Measurements from ENCODE around the gene CD209. TPM values are rescaled to one million over a fixed set of nuclear protein-coding genes. Genes with fewer than 3 reads are reported as not detected.
"Not testable (repeated sequence)": the region's sequence is repeated elsewhere in the genome, so short reads cannot be mapped to it uniquely, and the experiment has no call there.

Gene CD209, protein sequence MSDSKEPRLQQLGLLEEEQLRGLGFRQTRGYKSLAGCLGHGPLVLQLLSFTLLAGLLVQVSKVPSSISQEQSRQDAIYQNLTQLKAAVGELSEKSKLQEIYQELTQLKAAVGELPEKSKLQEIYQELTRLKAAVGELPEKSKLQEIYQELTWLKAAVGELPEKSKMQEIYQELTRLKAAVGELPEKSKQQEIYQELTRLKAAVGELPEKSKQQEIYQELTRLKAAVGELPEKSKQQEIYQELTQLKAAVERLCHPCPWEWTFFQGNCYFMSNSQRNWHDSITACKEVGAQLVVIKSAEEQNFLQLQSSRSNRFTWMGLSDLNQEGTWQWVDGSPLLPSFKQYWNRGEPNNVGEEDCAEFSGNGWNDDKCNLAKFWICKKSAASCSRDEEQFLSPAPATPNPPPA
- 7.5 TPM for total RNA-seq

DNA sequence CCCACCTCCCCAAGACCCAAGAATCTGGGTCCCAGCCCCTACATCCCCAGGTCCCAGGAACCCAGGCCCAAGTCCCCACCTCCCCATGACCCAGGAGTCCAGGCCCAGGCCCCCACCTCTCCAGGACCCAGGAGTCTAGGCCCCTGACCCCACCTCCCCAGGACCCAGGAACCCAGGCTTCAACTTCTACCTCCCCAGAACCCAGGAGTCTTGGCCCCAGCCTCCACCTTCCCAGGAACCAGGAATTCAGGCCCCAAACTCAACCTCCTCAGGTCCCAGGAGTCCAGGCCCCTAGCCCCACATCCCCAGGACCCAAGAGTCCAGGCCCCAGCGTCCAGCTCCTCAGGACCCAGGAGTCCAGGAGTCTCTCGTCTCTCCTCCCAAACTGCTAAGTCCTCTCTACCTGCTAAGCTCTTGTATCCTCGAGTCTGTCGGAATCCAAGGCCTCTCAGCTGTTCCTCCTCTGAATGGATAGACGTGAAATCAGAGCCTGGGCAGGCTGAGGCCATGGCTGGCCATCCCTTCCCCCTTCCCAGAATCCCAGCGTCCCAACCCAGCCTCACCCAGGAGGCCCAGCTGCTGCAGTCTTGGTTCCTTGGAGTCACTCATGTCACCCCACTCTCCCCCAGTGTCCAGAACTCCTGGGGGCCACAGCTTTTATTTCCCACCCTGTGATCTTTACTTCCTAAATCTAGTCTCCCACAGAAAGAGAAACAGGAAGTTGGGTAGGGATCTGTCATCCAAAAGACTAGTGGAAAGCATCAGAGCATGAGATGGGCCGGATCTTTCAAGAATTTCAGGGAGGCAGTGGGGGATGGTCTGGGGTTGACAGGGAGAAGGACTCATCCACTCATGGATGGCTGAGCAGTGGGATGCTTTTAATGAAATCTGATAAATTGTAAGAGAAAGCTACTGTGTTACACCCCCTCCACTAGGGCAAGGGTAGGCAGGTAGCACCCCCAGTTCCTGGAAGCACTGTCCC, at the start of gene CD209:
CD209 (minus strand) TSS at position 632 of the 982 bp plus-strand sequence; CDS start at position 609, 23 bp downstream.
- no peak for DNase-seq (ENCODE audit: low spot score)

DNA sequence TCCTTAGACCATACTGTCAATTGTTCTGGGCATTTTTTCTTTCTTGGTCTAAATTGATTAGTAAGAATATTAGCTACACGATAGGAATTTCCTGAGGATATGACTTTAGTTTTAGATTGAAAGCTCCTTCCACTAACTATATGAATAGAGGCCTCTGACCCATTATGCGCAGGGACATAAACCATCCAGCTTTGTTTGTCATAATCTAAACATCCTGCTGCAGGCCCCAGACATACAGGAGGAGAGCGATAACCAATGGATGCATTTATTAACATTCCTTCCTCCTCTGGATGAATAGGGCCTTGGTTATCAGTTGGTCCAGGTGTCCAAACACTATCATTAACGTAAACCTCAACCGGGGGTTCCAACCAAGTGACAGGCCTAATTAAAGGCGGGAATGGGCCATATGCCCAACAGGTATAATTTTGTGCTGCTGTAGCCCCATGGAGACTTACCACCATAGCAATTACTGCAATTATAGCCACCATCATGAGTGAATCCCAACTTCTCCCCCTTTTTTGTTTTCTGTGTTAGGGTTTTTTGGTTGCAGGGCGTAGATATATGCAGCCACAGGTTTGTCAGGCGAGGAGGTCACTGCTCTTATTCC, 48.3 kb upstream of the CD209 start:
- DNase-seq (ENCODE audit: low spot score) = no peak

DNA sequence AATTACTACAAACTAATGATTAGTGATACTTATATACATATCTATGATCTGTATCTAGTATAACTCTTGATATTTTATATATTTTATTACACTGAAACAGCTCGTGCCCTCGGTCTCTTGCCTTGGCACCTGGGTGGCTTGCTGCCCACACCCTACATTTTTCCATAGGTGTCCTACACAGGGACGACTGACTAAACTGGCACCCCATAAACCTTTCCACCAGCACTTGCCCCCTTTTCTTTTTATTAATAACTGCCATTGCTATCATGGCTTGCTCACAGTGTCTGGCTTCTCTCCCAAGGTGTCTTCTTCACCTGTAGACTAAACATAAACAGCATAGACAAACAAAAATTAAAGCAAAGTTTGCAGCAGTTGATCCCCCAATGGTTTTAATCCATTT, 46.2 kb upstream of the CD209 start:
- DNase-seq (ENCODE audit: low spot score) = no peak

DNA sequence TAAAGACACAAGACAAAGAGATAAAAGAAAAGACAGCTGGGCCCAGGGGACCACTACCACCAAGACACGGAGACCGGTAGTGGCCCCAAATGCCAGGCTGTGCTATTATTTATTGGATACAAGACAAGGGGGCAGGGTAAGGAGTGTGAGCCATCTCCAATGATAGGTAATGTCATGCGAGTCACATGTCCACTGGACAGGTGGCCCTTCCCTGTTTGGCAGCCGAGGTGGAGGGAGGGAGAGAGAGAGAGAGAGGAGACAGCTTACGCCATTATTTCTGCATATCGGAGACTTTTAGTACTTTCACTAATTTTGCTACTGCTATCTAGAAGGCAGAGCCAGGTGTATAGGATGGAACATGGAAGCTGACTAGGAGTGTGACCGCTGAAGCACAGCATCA, 45.4 kb upstream of the CD209 start:
- not testable (repeated sequence) for DNase-seq (ENCODE audit: low spot score)

DNA sequence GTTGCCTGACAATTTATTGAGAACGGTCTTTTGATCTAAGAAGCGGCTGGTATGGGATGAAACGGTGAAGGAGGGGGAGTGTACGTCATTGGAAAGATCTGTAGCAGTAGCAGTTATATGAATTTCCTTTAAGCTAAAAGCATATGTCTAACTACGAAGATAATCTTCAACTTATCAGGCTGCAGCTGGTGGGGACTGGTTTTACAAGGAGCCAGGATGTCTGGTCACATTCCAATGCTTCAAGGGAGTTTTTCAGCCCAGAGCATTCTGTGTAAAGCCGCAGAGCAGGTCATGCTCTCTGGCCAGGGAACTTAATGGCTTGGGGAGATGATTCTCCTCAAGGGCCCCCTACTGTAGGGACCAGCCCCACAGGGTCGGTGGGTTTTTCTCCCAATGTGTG, 44.9 kb upstream of the CD209 start:
- DNase-seq (ENCODE audit: low spot score) = no peak

DNA sequence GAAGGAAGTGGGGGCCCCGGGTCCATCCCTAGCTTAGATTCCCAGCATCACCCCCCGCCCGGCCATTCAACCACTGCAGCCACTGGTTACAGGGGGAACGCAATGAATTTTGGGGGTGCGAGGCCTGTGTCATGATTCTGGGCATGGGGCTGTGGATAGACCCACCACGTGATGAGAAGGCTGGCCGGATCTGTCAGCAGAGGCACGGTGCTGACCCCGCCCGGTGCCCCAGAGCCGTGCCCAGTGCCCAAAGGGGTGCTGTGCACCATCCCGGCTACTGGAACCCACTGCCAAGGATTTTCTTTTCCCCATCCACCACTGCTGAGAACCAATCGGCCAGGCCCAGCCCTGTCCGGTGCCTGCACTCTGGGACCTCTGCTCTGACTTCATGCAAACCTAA, 43.1 kb upstream of the CD209 start:
- DNase-seq (ENCODE audit: low spot score) = no peak

DNA sequence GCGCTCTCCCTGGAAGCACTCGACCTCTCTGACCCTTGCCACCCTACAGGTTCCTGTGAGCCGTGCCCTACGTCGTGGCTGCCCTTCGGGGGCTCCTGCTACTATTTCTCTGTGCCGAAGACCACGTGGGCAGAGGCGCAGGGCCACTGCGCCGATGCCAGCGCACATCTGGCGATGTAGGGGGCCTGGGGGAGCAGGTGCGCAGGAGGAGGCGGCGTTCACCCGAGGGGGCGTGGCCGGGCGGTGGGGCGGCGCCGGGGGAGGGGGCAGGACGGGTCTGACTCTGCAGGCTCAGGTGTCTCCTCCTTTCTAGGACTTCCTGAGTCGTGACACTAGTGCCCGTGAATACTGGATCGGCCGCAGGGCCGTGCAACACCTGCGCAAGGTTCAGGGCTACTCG, 42.1 kb upstream of the CD209 start:
- no peak for DNase-seq (ENCODE audit: low spot score)

DNA sequence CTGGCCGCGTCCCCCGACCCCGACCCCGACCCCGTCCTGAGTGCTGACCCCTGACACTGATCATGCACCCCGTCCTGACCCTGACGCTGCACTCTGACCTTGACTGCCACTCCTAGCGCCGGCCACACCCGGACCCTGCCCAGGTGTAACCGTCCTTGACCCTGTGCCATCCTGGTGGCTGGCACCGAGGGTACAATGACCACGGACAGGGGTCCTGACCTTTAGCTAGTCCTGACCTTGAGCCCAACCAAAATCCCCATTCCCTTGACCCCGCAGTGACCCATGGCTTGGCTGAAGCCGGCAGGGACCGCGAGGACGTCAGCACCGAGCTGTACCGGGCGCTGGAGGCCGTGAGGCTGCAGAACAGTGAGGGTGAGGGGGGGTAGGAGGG, 41.6 kb upstream of the CD209 start:
- no peak for DNase-seq (ENCODE audit: low spot score)

DNA sequence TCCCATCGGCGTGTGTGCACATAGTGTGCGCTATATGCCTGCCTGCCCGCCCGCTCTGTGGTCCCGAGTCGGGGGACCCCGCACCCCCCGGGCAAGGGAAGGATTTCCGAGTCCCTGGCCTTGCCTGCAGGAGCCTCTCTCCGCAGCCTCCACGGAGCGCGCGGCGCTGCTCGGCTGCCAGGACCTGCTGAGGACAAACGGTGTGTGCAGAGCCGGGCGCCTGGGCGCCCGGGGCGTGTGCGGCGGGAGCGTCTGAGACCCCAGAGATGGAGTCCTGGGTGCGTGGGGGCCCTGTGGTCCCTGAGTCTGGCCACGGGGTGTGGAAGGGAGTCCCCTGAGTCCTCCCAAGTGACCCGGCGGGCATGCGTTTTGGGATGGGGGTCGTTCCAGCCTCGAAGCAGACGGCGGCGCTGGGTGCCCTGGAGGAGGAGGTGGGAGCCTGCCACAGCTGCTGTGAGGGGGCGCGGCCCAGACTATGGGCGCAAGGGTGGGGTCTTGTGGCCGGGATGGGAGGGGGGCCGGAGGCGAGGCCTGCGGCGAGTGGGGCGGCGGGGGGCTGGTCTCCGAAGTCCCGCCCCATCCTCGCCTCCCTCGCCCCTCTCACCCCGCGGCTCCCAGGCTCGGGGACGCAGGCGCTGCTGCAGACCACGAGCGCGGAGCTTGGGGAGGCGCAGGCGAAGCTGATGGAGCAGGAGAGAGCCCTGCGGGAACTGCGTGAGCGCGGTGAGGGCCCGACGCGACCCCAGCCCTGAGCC, 41.0 kb upstream of the CD209 start:
- no peak for DNase-seq (ENCODE audit: low spot score)

DNA sequence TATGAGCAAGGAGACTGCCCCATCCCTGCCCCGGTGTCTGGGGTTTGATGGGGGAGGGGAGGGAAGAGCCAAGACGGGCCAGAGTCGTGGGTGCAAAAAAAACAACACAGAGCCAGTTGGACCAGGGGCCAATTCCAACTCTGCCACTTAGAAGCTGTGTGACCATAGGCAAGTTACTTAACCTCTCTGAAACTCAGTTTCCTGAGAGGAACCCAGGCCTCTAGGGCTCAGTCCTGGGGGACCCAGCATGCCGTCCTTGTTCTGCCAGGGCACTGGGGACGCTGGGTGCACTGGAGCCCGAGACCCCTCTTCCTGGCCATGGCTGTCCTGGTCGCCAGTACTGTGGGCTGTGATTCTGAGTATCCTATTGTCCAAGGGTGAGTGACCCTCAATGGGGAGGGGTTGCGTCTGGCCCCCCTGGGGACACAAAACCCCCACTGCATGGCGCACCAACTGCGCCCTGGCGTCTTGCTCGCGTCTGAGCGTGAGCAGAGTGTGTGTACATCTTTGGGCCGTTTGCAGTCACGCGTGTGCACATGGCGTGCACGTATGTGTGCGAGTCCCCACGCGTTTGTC, 40.4 kb upstream of the CD209 start:
- no peak for DNase-seq (ENCODE audit: low spot score)

DNA sequence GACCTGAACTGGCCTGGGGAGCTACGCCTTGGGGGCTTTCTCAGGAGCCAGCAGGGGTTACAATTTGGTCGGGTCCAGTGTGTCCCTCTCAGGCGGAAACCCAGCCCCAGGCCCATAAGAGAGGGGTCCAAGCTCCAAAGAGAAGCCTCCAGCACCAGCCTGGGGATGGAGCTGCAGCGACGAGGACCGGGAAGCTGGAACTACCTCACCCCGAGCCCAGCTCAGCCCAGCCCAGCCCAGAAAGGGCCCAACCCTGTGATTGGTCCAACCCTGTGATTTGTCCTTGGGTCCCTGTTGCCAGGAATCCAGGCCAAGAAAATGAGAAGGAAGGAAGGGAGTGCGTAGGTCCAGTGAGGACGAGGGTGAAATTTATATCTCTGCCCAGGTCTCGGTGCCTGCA, 39.8 kb upstream of the CD209 start:
- DNase-seq (ENCODE audit: low spot score) = no peak

DNA sequence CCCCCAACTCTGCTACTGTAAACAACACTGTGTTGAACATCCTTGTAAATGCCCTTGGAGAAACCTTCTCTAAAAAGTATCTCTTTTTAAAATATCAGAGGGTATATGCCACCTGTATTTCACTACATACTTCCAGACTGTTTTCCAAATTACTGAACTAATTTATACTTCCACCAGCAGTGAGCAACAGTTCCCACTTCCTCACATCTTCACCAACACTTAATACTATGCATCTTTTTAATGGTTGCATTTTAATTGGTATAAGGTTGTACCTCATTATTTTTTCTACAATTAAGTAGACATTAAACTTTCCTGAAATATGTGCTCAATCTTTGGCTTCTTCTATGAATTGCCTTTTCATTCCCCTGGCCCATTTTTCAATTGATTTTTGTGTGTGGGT, 37.5 kb upstream of the CD209 start:
- no peak for DNase-seq (ENCODE audit: low spot score)

DNA sequence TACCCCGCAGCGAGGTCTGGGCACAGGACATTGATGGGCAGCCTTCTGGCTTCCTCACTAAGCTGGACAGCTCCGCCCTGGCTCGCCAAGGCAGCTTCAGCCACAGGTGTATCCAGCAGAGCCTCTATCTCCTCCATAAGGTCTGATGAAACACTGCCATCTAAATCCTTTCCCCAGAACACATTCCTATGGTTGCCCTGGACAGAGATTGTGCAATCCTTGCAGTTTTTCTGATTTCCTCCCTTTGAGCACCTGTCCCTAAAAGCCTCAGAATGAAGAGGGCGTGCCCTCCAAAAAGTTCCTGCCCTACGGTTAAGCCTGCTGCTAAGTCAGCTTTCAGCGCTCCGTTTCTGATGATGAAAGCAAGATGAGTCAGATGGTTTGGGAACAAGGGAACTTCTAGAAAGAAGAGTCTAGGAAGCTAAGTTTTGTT, 36.7 kb upstream of the CD209 start:
- DNase-seq (ENCODE audit: low spot score) = no peak

DNA sequence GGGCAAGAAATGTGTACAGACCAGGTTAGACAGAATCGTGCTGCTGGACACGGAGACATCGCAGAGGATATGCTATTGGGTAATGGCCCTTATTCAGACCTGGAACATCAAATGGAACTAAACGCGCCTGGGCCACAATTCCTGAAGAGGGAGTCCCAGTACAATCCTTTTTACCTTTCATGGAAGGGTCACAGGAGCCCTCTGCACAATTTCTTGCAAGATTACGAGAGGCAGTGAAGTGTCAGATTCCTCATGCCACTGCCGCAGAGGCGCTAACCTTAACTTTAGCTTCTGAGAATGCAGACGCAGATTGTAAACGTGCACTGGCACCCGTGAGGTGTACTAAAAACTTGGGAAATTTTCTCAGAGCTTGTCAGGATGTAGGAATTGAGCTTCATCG, 33.8 kb upstream of the CD209 start:
- no peak for DNase-seq (ENCODE audit: low spot score)

DNA sequence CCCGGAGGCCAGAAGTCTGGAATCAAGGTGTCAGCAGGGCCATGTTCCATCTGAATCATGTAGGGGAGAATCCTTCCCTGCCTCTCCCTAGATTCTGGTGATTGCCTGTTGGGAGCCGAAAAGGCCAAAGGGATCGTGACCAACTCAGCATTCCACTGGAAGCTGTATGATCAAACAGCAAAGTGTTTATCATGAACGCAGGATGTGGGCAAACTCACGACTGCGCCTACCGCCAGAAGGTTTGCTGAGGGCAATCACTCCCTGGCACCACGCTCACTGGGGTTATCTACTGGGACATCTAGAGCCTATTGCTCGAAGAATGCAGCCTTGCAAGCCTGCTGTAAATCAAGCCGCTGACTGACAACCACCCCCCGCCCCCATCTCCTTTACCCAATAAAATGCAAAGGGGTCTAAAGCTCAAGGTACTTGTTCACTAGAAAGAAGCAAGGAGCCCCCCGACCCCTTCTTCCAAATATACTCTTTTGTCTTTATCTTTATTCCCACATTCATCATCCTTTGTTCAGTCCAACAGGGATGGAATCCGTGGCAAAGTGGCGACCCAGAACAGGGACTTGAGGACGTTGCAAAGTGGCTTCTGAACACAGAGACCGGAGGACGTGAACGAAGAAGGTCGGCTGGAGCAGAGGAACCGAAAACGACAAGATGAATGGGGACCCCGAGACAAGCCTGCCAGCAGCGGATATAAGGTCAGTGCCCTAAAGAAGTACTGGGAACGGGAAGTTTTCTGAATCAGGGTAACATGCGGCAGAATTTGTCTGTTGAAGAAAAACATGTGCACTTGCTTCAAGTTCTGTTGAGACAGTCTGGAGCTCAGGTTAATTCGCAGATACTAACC, 32.5 kb upstream of the CD209 start:
- DNase-seq (ENCODE audit: low spot score) = no peak

DNA sequence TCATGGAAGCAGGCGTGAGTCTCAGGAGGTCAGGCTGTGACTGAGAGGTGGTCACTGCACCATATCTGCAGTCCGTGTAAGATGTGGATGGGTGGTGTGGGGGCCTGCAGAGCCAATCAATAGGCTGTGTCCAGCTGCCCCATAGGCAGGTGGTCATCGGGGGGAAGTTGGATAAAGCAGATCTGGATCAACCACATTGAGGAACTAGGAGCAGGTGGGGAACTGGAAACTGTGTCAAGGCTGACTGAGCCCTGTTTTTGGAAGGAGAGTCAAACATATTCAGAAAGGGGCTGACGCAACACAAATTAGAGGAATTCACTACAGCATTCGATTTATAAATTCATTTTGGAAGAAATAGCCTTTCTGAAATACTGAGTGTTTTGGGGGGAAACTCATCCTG, 30.7 kb upstream of the CD209 start:
- DNase-seq (ENCODE audit: low spot score) = no peak

DNA sequence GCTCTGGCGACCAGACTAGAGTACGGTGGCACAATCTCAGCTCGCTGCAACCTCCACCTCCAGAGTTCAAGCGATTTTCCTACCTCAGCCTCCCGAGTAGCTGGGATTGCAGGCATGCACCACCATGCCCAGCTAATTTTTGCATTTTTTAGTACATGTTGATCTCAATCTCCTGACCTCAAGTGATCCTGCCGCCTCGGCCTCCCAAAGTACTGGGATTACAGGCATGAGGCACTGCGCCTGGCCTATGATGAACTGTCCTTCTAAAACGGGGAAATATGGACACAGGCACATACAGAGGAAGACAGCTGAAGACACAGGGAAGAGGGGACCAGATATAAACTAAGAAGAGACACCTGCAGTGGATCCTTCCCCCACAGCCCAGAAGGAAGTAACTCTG, 28.4 kb upstream of the CD209 start:
- DNase-seq (ENCODE audit: low spot score) = no peak

DNA sequence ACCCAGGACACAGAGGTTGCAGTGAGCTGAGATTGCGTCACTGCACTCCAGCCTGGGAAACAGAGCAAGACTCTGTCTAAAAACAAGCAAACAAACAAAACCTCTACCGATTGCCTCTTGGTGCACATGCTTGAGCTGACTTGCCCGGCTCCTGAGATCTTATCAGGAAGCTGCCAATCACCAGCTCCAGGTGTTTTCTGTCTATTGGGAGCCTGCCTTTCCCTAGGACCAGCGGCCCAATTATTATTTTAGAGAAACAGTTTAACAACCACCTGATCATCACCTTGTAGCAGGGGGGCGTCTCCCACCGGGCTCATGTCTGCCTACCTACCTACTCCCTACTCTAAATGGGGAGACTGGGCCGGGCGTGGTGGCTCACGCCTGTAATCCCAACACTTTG, 26.5 kb upstream of the CD209 start:
- no peak for DNase-seq (ENCODE audit: low spot score)

DNA sequence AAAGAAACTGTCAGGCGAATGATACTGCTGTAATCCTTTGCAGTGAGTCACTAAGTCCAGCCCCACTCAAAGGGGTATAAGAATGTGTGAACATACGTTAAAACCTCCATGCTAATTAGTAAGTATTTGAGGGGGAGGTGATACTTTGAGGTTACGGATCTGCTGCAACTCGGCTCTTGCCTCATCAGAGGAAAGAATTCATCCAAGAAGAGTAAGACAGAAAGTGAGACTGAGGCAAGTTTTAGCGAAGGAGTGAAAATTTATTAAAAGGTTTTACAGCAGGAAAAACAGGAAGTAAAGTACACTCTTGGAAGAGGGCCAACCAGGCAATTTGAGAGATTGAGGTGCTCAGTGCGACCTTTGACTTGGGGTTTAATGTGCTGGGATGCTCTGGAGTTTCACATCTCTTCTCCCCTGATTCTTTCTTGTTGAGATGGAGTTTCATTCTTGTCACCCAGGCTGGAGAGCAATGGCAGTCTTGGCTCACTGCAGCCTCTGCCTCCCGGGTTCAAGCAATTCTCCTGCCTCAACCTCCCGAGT, 25.5 kb upstream of the CD209 start:
- no peak for DNase-seq (ENCODE audit: low spot score)

DNA sequence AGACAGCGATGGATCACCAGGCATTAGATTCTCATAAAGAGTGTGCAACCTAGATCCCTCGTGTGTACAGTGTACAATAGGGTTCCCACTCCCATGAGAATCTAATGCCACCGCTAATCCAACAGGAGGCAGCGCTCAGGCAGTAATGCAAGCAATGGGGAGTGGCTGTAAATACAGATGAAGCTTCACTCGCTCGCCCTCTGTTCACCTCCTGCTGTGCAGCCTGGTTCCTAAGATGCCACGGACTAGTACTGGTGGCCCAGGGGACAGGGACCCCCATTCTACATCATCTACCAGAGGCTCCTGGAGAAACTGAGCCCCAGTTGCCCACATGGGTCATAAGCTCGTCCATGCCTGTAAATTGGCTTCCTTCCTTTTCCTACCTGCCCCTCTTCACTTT, 23.7 kb upstream of the CD209 start:
- no peak for DNase-seq (ENCODE audit: low spot score)
